ENCODE measurements around the gene LRRC7.
"Not testable (repeated sequence)": the region's sequence is repeated elsewhere in the genome, so short reads cannot be mapped to it uniquely, and the experiment has no call there.

Gene LRRC7

DNA sequence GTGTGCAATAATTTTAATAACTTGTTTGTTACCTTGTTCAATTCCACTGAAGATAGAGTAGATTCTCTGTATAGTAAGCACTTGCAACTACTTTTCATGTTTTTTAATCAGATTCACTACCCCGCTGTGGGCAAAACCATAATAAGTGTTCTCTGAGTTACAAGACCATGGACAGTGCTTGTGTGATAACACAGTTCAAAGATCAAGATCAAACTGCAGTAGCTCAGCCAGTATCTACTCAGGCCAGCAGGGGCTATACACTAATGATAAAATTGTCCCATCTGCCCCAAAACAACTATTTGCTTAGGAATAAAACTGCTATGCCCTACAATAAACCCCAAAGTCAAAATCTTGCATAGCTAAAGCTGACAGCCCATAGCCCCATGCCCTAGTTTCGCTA, 129.6 kb downstream of the LRRC7 start:
- DNase-seq (ENCODE audit: low spot score): no peak

DNA sequence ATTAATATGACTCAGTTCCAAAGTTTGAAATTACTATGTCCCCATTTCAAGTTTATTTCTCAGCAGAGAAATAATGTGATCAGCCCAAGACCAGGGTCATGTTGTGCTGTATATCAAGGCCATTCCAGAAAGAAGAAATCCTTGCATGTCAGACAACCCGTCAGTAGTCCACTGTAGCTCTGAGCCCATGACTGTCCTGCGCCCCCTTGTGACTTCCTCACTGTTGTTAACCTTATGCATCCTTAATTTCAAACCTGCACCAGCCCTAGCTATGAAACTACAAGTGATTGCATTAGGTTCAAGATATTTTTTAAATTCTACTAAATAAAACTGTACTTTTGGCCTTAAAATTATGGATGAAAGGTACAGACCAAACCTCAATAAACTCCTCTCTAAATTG, 133.0 kb downstream of the LRRC7 start:
- DNase-seq (ENCODE audit: low spot score): peak; percentile 6

DNA sequence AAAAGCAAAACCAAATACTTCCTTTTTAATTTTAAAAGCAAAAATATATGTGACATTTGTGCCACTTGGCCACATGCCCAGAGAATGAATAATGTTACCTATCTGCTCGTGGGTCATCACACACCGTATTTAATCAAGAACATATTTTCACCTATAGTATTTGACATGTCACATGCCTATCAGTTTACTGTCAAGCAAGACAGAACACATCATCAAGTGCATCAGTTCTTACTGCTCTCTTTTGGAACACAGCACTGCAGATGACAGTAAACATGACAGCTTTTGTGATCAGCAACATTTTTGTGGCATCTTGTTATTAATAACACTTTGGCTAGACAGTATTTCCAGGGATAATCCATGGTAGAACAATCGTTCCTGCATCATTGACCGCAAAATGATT, 134.4 kb downstream of the LRRC7 start:
- DNase-seq (ENCODE audit: low spot score): no peak

DNA sequence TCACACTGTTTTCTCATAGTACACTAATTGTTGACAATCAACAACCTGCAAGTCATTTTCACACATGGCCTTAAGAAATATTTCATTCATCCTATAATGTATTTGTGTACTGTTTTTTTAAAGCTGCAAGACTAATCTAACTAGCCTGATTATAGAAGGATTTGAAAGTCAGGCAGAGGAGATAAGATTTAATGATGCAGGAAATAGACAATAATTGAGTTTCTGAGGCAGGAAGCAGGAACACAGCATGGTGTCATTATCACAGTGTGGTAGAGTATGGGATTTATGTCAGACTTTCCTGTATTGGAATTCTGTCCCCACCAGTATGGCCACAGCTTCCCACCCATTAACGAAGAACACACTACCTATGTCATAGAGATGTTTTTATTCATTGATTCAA, 138.8 kb downstream of the LRRC7 start:
- DNase-seq (ENCODE audit: low spot score): no peak

DNA sequence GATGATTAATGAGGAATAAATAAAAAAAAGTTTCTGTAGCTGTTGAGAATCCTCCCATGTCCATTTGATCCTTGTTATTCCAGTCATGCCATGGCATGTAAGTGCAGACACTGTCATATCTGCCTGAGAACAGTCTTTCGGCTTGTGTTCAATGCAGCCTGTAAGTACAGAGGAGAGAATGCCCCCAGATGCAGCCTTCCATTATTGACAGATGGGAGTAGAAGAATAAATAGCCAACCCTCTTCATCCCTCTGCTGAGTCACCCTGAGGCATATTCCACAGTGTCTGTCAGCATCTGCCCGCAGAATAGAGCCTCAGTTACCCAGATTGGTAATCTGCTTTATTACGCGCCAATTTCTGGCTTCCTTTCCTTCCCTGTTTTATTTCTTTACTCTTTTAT, 139.4 kb downstream of the LRRC7 start:
- no peak for DNase-seq (ENCODE audit: low spot score)

DNA sequence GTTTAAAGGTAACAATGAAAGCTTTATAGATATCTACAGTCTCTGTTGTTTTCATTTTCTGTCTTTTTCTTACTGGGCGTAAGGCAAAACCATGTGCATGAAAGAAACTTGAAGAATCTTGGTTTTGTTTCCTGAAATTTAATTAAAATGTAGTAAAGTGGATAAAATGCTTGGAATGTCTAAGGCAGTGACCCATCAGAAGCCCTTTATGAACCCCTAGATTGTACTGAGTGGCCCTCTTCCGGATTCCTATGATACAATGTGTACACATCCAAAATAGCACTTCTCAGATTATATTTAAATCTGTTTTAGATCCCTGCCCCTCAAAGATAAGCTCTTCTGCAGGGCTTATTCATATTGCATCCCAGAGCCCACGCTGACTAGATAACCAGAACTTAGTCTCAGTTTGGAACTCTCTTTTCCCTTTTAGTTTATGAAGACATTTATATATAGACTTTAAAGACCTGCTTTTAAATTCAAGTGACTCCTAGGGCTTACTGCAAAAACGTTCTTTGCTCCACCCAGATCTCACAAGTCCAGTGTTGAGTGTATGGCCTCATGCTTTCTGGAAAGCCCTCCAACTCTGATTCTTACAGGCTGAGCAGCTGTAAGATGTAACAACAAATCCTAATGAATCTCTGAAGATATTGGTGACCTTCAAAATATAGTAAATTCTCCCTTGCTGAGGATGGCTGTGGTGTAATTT, 142.9 kb downstream of the LRRC7 start:
- no peak for DNase-seq (ENCODE audit: low spot score)

DNA sequence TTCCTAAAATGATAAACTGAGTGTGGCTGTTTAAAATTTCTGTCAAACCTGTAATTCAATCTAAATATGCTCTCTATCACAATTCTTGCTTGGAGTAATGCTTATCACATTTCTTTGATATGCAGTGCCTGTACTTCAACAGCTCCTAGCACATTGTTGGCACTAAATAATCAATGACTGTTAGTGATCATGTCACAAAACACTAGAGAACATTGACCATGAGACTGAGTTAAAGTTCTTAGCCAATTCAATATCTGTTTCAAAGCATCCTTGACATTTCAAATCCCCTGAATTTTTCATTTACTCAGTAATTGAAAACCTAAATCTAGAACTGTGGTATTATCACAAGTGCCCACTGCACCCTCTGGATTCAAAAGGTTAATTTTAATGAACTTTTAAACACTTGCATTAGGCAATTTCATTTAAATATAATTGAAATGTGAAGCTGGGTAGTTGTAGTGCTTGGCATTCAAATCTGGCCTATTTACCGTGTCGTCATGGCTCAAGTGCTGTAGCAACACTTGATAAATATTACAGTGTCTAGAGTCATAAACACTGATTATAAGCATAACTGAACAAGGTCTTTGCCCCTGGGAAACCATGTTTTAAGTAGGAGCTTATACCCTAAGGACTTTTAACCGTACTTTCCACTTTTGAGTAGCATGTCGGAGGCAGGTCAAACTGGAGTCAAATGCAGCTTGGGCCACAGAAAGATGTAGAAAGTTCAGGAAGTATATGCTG, 143.6 kb downstream of the LRRC7 start:
- no peak for DNase-seq (ENCODE audit: low spot score)

DNA sequence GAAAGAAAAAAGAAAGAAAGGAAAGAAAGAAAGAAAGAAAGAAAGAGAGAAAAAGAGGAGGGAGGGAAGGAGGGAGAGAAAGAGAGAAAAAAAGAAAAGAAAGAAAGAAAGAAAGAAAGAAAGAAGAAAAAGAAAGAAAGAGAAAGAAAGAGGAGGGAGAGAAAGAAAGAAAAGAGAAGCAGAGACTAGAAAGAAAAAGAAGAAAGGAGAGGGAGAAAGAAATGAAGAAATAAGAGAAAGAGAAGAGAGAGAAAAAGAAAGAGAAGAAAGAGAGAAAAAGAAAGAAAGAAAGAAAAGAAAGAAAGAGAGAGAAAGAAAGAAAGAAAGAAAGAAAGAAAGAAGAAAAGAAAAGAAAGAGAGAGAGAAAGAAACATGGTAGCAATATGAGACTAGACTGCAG, 150.1 kb downstream of the LRRC7 start:
- DNase-seq (ENCODE audit: low spot score): not testable (repeated sequence)

DNA sequence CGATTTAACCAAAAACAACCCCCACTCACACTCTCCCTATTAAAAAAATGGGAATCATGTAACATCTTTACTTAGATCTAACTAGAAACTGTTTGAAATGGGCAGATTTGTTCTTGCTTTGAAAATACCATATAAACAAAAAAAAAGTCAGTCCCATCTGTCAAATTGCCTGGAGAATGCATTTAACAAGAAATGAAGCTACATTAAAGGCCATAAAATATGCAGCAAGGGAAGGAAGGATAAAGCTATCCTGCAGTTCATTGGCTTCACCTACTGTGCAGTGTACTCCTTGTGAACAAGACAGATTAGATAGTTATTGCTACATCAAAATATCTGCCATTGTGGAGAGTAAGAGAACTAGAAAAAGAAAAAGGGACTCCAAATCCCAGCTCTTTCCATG, 160.5 kb downstream of the LRRC7 start:
- no peak for DNase-seq (ENCODE audit: low spot score)

DNA sequence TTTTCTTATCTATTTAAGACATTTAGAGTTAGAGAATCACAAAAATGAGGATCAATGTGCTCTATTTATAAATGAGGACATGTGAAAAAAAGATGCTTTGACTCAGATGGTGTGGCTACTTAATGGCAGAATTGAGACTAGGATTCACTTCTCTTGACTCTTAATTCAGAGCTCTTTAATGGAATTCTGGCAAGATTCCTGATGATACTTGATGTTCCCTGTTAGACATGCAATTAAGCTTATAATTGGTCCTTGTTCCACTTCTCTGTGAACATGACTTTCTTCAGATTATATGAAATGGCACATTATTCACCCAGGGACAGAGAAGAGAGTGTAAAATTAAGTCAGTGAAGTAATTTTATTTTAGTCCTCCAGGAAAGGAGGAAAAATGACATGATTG, 165.3 kb downstream of the LRRC7 start:
- DNase-seq (ENCODE audit: low spot score): no peak

DNA sequence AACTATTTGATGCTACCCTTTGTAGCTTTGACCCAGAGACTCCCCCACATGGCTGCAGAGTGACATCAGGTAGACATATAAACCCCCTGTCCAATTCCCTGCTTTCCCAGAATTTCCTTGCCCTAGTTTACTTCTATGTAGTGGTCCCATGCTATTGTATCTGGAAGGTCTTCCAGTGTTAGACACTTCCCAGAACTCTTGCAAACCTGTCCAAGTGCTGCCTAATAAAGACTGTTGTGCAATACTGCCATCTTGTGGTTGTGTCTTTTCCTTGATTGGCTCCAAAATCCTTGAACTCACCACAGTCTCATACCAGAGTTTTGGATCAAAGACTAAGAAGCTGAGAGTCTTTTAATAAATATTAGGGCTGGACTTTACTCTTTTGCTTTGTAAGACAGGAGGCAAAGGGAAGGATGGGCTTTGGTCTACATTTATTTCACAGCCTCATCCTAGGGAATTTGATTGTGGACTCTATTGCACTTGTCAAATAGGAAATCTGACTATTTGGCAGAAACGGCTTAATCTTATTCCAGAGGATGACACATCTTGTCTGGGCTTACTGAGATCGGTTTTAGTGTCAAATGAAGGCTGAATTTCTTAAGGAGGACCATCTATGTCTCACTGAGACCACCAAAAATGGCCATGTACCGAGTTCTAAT, 169.9 kb downstream of the LRRC7 start:
- peak; percentile 1 for DNase-seq (ENCODE audit: low spot score)

DNA sequence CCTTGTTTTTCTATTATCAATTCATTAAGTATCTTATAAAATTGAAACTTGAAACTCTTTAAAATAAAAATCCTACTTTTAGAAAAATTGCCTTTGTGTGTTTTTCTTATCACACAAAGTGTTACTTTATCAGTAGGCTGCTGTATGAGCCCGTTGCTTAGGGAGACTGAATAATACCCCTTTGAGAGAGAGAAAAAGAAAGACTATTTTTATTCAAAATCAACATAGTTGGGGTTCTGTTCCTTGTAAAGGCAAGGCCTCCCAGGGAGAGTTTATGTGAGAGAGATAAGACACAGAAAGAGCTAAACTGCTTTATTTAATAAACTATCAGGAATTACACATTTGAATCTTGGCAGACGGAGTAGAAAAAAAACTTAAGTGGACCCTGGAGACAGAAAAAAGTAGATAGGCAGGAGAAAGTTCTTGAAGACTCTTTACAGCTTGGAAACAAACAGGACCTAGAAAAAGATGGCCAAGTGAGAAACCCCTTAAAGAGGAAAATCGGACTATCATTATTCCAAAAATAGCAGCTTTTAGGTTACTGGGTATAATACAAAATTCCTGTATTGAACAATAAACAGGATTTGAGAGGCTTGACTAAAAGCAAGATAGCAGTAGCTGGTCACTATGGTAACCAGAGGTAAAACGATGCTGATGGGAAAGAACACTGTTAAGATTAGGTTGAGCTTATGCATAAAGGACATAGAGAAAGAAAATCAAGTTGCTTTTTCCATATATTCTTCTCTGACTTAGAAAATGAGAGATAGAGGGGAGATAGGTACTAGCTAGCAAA, 170.9 kb downstream of the LRRC7 start:
- DNase-seq (ENCODE audit: low spot score): no peak

DNA sequence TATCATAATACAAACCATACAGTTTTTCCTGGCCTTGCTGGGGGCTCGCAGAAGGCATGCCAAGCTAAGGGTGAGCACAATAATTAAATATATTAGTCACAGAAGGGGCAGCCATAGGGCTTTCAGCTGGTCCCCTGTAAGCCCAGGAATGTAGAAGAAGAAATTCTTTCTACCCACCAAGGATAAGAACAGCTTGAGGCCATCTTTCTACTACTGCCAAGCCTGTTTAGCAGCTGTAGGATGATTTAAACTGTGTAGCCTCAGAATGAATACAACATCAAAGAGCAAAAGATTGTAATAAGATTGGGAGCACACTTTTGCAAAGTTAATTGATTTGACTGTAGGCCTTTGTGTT, 171.5 kb downstream of the LRRC7 start:
- no peak for DNase-seq (ENCODE audit: low spot score)

DNA sequence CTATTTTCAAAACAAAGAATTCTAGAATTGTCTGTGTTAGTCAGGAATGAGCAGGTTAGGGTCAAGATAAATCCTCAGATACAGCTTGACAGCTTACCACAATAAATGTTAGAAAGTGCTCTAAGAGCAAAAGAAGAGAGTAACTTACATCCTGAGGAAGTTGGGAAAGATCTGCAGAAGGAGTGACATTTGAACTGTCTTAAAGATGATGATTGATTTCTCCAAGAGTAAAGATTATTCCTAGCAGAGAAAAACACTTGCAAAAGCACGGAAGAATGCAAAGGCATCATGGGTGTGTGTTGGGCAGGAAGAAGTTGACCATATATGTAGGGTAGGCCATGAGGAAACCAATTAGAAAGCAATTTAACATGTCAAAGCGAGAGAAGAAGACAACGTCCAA, 175.4 kb downstream of the LRRC7 start:
- DNase-seq (ENCODE audit: low spot score): no peak

DNA sequence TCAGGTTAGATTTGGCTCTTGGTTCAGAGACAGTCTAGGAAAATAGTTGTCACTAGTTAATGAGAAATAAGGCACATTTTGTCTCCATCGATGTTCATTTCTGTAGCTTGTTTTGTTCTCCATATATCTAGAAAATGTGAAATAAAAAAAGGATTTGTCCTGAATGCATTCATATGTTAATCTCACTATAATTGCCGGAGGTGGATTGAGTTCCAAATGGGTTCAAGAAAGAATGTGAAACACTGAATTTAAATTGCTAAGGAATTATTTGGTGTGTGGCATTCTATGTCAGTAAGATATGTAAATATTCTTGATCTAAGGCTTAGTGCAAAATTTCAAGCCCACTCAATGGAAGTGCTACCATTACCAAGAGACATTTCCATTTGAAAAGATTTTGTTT, 176.7 kb downstream of the LRRC7 start:
- no peak for DNase-seq (ENCODE audit: low spot score)

DNA sequence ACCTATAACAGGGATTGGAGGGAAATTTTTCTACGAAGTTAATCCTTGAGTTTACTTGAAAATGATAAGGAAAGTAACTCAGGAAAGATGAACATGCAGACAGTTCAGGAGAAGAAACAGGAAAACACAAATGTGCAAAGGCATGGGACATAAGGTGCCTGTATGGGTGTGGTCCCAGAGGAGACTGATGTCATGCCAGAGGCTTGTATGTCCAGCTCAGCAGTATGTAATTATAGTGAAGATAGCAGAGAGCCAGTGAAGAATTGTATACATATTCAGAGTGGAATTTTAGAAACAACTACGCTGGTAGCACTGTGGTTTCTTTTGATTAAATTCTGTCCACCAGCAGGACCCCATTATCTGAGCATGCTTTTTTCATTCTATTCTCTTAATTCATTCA, 179.5 kb downstream of the LRRC7 start:
- no peak for DNase-seq (ENCODE audit: low spot score)

DNA sequence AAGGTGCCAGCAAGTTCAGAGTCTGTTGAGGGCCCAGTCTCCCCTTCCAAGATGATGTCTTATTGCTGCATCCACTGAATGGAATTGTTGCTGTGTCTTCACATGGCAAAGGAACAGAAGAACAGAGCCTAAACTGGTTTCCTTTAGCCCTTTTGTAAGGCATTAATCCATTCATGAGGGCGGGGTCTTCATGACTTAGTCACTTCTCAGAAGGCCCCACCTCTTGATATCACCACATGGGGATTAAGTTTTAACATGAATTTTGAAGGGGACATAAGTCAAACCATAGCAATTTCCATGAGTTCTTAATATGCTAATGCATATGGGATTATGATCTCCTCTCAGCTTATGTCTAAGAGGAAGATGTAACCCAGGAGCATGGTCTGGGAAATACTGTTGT, 182.9 kb downstream of the LRRC7 start:
- DNase-seq (ENCODE audit: low spot score): no peak

DNA sequence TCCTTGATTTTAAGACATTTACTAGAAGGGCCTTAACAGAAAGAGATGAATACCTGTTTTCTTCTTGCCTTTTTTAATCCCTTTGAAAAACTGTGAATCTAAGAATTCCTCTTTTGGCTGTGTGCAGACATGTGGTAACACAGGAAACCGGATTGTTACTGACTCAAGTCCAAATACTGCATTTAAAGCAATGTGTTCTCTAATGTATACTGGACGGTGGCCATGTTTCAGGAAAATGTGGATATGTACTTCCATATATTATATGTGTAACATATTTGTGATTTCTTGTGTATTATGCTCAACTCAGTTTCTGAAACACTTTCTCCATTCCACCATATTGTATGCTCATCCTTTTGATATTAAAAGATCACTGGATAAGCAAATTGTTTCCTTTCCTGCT, 185.1 kb downstream of the LRRC7 start:
- DNase-seq (ENCODE audit: low spot score): no peak

DNA sequence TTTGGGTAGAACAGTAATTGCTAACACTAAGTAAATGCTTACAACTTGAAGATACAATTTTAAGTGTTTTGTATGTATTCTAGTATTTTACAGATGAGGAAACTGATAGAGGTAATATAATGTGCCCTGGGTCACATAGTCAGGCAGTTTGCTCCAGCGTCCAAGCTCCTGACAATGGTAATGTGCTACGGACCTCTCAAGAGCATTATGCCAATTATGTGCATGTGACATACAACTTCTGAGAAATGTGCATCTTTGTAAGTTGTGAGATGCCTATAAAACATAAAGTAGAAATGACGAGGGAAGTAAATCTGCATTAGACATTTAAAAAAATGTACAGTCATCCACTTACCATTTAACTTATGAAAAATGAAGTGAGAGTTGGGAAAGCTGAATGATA, 186.8 kb downstream of the LRRC7 start:
- DNase-seq (ENCODE audit: low spot score): no peak

DNA sequence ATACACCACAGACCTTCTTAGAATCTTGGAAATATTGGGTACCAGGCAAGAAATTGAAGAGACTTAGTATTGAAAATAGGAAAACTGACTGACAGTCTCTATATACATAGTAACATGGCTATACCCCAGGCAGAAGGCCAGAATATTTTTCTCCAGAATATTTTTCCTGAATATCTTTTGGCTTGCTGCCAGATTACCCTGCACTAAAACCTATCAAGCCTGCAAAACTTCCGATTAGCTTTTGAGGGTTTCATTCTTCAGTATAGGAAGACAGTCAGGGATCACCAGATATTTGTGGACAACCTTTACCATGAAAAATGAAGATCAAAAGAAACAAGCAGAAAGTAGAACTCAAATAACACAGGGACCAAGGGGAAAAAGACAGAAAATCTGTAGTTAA, 187.9 kb downstream of the LRRC7 start:
- DNase-seq (ENCODE audit: low spot score): no peak

DNA sequence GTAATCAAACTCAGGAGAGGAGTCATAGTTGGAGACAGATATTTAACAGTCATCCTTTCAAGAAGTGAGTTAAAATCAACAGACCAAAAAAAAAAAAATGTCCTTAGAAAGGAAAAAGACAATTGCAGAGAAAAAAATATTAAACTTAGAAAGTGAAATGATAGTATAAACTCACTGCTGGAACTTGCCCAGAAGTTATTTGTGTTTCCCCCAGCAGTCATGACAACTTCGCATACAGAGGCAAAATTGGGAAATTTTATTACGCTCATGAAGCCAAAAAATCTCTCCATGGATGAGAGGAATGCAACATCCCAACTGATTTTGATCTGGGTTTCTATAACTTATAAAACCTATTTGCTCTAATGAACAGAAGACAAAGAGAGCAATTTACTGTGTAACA, 198.2 kb downstream of the LRRC7 start:
- no peak for DNase-seq (ENCODE audit: low spot score)

DNA sequence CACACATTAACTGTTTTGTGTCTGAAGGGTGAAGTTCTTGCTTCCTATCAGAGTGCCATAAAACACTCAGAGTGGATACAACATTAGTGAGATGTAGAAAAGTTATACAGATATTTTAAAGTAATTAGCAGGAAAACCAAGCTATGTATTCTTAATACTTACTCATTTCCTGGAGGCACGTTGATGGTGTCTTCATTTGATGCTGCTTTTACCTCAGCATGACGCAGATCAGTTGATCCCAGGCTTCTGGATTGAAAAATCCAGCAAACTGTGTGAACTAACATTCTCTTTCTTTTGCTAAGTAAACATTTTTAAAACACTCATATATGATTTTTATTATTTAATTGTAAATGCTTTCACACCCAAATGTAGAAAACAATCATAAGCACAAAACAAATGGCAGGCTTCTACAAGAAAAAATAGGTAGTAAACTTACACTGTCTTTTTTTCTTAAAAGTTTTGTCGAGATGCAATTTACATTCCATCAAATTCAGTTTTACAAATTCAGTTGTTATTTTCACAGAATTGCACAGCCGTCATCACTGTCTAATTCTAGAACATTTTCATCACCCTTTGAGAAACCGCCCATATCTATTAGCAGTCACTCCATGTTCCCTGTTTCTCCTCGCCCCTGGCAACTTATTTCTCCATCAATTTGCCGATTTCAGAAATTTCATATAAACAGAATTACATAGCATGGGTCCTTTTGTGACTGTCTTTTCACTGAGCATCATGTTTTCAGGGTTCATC, 198.9 kb downstream of the LRRC7 start:
- no peak for DNase-seq (ENCODE audit: low spot score)

Data from HuH-7 (cell line).